ENCODE data around the gene PPP3CB.
A peak's percentile ranks its signal among the peaks of the same experiment; 100 is the strongest.

PPP3CB gene

GRCh38 chr10:73501651-73502050, 5.8 kb upstream of the PPP3CB start:
- TF ChIP-seq CTCF (conservative IDR thresholded peaks at IDR 0.05), result no peak
- H3K27ac ChIP-seq, result no peak overlapping the region

- peak overlapping the region; percentile 90; the same call in 1 of the 2 replicates for H3K27ac ChIP-seq
- no peak for TF ChIP-seq CTCF (conservative IDR thresholded peaks at IDR 0.05)
Observed at GRCh38 chr10:73497623-73498022, 1.8 kb upstream of the PPP3CB start.

DNA sequence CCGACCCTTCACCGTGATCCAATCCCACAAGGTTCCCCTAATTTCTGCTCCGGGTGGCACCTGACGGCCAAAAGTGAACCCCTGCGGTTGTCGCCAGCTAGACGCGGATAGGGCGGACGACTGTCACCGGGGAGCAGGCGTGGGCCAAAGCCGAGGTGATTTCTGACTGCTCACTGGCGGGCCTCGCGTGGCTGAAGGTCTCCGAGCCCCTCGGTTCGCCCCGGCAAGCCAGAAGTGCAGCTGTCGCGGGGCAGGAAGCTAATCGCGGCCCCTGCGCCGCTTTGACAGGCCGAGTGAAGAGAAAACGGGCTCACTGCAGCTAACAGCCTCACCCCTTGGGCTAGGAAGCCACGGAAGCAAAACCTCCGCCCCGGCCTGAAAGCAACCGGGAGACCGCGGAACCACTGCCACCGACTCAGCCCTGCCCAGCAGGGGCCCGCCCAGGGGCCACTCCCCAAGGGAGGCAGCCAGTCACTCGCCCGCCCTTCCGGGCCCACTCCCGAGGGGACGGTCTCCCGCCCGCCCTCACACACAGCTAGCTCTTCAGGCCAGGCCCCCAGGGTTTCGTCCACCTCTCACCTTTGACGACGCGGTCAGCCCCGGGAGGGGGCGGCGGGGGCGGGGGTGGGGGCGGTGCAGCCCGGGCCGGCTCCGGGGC, 469 bp downstream of the PPP3CB start:
- no peak for TF ChIP-seq CTCF (conservative IDR thresholded peaks at IDR 0.05)

GRCh38 chr10:73494877-73495225, 973 bp downstream of the PPP3CB start:
- TF ChIP-seq CTCF (conservative IDR thresholded peaks at IDR 0.05), result no peak
- H3K27ac ChIP-seq, result peak overlapping the region; percentile 90

More for the DNA sequence above, 469 bp downstream of the PPP3CB start:
- H3K27ac ChIP-seq, result peak overlapping the region; percentile 90

GRCh38 chr10:73494213-73494612, 1.6 kb downstream of the PPP3CB start:
- H3K27ac ChIP-seq, result peak overlapping the region; percentile 90
- TF ChIP-seq CTCF (conservative IDR thresholded peaks at IDR 0.05), result no peak

GRCh38 chr10:73493781-73494180, 2.0 kb downstream of the PPP3CB start:
- TF ChIP-seq CTCF (conservative IDR thresholded peaks at IDR 0.05), result no peak
- H3K27ac ChIP-seq, result peak overlapping the region; percentile 90

- no peak overlapping the region for H3K27ac ChIP-seq
- no peak for TF ChIP-seq CTCF (conservative IDR thresholded peaks at IDR 0.05)
Observed at GRCh38 chr10:73486601-73487000, 9.2 kb downstream of the PPP3CB start.

All from VCaP (cell line).